K562 (cell line): Measurements from ENCODE around the gene TF.
"Not testable (repeated sequence)": the region's sequence is repeated elsewhere in the genome, so short reads cannot be mapped to it uniquely, and the experiment has no call there.

ENCODE experiments used
- ATF2 ChIP-seq: sonication (generic); formaldehyde crosslinking; IDR thresholded peaks from 2 replicates; pipeline ENCODE4 v1.8.1; 2022; ENCODE audit warnings: missing genetic modification reagents
- BACH1 ChIP-seq: fragments of 200-800 bp; sonication (Bioruptor generic); IDR thresholded peaks from 2 replicates; pipeline ENCODE4 v1.6.1; 2016; ENCODE audit warnings: missing genetic modification characterization, missing compliant biosample characterization
- CTCF ChIP-seq, 3 experiments: IDR thresholded peaks in 2 of 3; conservative IDR thresholded peaks in 1 of 3; 2 replicates each; pipeline ENCODE4 v1.5.1; 2011 to 2012; ENCODE audit warnings: low read length in 3 of 3, mild to moderate bottlenecking in 3 of 3, control low read depth in 2 of 3, improper control_type of control experiment in 1 of 3, inconsistent platforms in 1 of 3, low read depth in 1 of 3, mixed read lengths in 1 of 3, moderate library complexity in 1 of 3; ENCODE audit not compliant: insufficient read depth in 2 of 3
- EZH2 ChIP-seq: IDR thresholded peaks from 2 replicates; pipeline ENCODE4 v1.6.1; 2012; ENCODE audit warnings: low read depth, mild to moderate bottlenecking, inconsistent platforms, low read length, borderline replicate concordance
- HMG20A ChIP-seq: fragments of 450-650 bp; formaldehyde crosslinking; conservative IDR thresholded peaks from 2 replicates; pipeline ENCODE4 v1.4.0; 2020; ENCODE audit warnings: mild to moderate bottlenecking, mixed read lengths
- KLF1 ChIP-seq: fragments of 450-650 bp; IDR thresholded peaks from 2 replicates; pipeline ENCODE4 v1.6.1; 2016; ENCODE audit warnings: missing genetic modification characterization, missing compliant biosample characterization
- RNF2 ChIP-seq: sonication (generic); IDR thresholded peaks from 2 replicates; pipeline ENCODE4 v1.6.1; 2016
- SMAD1 ChIP-seq: fragments of 150-350 bp; IDR thresholded peaks from 2 replicates; pipeline ENCODE4 v1.6.1; 2014; ENCODE audit warnings: low read length, low read depth; ENCODE audit not compliant: partially characterized antibody
- TAF1 ChIP-seq: IDR thresholded peaks from 2 replicates; pipeline ENCODE4 v1.6.1; 2011; ENCODE audit warnings: mild to moderate bottlenecking, low read length, moderate library complexity; ENCODE audit not compliant: insufficient read depth, control insufficient read depth, severe bottlenecking; ENCODE audit errors: extremely low read depth
- TGIF2 ChIP-seq: sonication (generic); formaldehyde crosslinking; IDR thresholded peaks from 2 replicates; pipeline ENCODE4 v1.8.1; 2022; ENCODE audit warnings: mild to moderate bottlenecking, missing genetic modification reagents, moderate library complexity
- ZBED1 ChIP-seq: IDR thresholded peaks from 2 replicates; pipeline ENCODE4 v1.6.1; 2014
- ZBTB34 ChIP-seq: fragments of 250-450 bp; sonication (Bioruptor Pico); IDR thresholded peaks from 2 replicates; pipeline ENCODE4 v1.8.0; 2021; ENCODE audit warnings: mild to moderate bottlenecking, moderate library complexity
- ZNF511 ChIP-seq: sonication (generic); formaldehyde crosslinking; IDR thresholded peaks from 2 replicates; pipeline ENCODE4 v1.8.0; 2022; ENCODE audit warnings: mild to moderate bottlenecking, missing genetic modification reagents

GRCh38 chr3:133732231-133732630 is 14.0 kb upstream of the TF start:
- not testable (repeated sequence) for TF ChIP-seq EZH2; CTCF (IDR thresholded peaks at IDR 0.05 in 2 of 3, conservative IDR thresholded peaks at IDR 0.05 in 1 of 3; ENCODE audit: insufficient read depth in 2 of 3, low read depth in 1 of 3, low read length in 3 of 3); BACH1; ZBED1; ZNF511; ZBTB34 (CRISPR knock-in tag); RNF2; TAF1; TGIF2 (CRISPR knock-in tag); KLF1 (tag); ATF2 (CRISPR knock-in tag); SMAD1; HMG20A (CRISPR knock-in tag)
